Measurements from ENCODE around the gene DIRAS1. TPM values are rescaled to one million over a fixed set of nuclear protein-coding genes. Genes with fewer than 3 reads are reported as not detected.
"Not testable (repeated sequence)": the region's sequence is repeated elsewhere in the genome, so short reads cannot be mapped to it uniquely, and the experiment has no call there.

Gene DIRAS1
- polyA plus RNA-seq, 1 donor, result 3.6 TPM

DNA sequence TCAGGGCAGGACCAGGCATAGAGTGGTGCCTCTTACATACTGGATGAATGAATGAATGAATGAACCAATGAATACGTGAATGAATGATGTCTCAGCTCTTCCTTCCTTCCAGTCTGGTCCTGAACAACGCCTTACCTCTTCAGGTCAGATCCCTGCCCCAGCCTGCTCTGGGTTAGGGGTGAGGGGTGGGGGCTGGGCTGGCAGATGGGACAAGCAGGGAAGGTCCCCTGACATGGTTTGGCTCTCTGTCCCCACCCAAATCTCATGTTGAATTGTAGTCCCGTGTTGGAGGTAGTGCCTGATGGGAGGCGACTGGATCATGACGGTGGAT is 9.3 kb downstream of the DIRAS1 start:
- no peak for DNase-seq

DNA sequence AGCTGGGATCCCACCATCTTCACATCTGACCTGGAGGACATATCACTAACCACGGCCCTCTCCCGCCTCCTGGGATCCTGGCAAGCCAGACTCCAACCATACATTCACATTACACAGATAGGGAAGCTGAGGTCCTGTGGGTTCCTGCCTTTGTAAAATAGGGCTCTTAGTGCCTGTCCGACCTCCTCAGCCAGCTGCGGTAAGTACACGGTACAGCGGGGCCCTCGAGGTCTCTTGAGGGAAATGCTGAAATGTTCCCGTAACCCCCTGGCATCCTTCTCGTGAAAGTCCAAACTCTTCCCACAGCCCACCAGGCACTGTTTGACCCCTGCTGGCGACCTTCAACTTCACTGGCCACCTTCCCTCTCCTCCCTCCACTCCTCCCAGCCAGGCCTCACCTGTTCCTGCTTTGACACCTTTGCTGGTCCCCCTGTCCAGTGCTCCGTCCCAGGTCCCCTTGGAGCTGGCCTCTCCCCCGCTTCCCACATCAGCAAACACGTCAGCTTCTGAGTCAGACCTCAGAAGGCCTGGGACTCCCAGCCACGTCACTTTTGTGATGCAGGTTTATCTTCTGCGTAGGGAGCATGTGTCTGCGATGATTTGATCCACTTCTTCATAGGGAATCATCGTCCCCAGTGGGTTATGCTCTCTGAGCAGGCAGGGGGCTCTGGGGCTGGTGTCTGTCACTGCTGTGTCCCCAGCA is 9.8 kb downstream of the DIRAS1 start:
- no peak for DNase-seq

DNA sequence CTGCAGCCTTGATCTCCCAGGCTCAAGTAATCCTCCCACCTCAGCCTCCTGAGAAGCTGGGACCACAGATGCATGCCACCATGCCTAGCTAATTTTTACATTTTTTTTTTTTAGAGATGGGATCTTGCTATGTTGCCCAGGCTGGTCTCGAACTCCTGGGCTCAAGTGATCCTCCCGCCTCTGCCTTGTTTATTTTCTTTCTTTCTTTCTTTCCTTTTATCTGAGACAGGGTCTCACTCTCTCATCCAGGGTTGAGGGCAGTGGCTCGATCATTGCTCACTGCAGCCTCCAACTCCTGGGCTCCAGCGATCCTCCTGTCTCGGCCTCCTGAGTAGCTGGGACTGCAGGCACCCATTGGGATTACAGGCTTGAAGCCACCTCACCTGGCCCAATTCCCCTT is 14.9 kb downstream of the DIRAS1 start:
- DNase-seq, result no peak

DNA sequence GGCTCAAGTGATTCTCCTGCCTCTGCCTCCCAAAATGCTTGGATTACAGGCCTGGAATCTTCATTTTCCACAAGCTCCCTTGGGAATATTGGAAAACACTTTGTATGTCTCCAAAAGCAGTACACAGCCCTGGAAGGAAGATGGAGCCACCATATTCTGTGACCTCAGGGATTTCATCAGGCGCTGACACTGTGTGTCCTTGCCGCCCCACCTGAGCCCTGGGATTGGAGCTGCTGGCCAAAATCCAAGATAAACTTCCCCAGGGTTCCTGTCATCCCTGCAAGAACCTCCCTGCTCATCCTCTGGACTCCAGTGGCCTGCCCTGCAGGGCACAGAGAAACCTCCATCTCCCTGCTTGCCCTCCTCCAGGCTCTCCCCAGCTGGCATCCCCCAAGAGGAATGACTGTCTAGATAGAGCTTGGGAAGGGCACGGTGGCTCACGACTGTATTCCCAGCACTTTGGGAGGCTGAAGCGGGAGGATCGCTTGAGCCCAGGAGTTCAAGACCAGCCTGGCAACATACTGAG is 17.4 kb downstream of the DIRAS1 start:
- no peak for DNase-seq

DNA sequence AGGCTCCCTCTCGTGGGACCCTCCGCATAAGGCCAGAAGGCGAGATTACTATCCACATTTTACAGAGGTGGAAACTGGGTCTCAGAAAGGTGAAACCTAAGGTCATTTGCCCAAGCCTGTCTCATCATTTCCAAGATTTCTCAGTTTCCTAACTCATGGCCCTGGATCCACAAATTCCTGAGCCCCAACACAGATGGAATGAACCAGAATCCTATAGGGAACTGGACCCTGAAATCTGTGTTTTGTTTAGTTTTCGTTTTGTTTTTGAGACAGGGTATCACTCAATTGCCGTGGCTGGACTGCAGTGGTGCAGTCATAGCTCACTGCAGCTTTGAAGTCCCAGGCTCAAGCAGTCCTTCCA is 18.1 kb downstream of the DIRAS1 start:
- no peak for DNase-seq

DNA sequence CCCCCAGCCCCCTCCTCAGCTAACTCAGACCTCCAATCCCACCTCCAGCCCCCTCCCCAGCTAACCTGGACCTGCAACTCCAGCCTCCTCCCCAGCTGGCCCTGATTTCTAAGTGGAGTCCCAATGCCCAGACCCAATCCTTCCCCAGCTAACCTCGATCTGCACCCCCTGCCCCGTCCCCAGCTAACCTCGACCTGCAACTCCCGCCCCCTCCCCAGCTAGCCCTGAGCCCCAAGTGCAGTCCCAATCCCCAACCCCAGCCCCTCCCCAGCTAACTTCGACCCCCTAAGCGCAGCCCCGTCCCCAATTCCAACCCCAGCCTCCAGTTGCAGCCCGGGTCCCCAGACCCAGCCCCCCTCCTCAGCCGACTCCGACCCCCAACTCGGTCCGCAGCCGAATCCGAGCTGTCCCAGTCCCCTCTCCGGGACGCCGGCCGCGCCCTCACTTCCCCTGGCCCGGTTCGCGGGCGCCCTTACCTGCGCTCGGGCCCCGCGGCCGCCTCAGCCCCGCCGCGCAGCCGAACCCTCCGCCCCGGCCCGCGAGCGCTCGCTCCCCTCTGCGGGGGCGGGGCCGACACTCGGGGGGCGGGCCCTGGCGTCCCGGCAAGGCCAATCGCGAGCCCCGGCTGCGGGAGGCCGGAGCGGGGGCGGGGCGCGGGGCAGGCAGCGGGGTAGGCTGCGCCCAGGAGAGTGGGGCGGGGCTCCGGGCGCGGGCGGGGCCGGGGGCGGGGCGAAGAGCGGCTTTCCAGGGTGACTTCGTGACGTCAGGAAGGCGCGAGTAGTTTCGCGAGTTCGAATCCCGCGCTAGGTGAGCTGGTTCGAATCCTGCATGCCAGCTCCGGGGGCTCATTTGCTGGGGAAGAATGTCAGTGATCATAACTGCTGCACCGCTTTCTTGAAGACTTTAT is 18.7 kb downstream of the DIRAS1 start, which contains the start of gene GNG7:
GNG7 (minus strand) TSS at position 525 of the 907 bp plus-strand sequence. CDS start 182,006 bp downstream, outside the sequence.
- peak; percentile 94 for DNase-seq

DNA sequence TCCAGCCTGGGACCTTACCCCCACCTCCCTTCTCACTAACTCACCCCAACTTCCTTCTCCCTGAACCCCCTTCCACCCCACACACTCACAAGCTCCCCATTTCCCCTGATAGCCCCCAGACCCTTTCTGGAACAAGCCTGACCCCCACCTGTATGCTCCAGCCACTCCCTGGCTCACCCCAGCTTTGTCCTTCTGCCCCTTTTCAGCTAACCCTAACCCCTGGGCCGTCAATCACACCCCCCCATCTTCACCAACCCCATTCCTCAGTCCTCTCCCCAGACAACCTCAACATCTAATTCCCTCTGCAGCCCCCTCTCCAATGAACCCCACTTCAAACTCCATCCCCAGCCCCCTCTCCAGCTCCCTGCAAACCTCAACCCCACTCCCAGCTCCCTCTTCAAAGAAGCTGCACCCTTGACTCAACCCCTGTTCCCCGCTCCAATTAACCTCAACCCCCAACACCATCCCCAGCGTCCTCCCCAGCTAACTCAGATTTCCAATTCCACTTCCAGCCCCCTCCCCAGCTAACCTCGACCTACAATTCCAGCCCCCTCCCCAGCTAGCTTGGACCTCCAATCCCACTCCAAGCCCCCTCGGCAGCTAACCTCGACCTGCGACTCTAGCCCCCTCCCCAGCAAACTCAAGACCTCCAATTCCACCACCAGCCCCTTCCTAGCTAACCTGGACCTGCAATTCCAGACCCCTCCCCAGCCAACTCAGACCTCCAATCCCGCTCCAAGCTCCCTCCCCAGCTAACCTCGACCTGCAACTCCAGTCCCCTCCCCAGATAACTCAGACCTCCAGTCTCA is 19.6 kb downstream of the DIRAS1 start:
- DNase-seq, result no peak

DNA sequence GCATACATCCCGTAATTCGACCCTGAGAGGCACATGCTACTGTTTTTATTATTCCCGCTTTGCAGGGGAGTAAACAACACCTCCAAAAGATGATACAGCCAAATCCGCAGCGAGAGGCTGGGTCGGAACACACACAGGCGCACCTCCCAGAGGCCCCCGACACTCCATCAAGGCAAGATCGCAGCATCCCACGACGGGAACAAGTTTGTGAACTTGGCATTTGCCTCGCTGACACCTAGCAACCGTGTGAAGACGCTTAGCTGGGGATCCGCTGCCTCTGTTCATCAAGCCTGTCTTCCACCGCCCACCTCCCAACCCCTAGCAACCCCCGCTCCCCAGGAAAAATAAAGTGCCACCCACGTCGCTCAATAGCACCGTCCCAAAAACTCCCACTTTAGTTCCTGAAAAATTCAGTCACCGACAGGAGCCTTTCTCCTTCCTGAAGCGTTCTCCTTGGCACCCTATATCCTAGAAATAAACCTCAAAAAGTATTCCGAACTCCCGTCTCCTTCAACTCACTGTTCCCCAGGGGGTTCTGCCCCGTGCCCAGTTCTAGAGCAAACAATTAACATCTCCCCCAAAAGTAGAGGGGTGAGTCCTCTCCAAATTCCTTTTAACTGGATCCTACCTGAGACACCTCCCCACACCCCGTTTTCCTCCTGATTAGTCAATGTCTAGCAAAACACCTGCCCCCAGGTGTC is 20.4 kb downstream of the DIRAS1 start:
- no peak for DNase-seq

DNA sequence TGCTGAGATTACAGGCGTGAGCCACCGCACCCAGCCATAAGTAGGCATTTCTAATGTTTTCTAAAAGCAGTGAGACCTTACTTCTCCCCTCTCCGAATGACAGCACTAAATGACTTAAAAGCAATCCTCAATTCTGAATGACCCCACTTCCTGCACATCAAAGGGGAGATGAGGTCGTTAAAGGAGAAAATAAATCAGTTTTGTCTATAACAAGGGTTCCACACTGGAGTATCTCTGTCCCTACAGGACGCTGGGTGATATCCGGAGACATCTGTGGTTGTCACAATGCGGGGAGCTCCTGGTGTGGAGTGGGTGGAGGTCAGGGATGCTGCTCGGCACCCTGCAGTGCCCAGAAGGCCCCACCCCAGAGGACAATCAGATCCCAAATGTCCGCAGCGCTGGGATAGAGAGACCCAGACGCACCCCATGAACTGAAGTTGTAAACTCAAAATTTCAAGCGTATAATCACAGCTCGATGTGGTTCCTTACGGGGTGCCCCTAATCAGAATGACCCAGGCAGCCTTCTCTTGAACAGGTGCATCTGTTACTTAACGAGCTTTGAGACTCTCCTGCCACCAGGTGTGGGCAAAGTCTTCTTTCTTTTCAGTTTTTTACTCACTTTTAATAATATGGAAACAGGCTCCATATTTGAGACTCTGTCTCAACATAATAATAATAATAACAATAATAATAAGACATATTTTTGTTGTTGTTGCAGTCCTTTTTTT is 21.6 kb downstream of the DIRAS1 start:
- no peak for DNase-seq

DNA sequence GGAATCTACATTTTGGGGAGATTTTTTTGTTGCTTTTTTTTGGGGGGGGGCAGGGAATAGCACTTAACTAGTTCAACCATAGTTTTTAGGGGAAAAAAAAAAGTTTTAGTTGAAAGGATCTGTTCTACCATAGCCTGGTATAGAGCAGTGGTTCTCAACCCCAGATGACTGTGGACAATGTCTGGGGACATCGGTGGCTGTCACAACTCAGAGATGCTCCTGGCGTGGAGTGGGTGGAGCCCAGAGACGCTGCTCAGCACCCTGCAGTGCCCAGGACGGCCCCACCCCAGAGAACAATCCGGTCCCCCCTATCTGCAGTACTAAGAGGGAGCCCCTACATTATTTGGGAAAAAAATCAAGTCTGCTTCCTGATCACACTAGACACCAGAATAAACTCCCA is 27.0 kb downstream of the DIRAS1 start:
- no peak for DNase-seq

DNA sequence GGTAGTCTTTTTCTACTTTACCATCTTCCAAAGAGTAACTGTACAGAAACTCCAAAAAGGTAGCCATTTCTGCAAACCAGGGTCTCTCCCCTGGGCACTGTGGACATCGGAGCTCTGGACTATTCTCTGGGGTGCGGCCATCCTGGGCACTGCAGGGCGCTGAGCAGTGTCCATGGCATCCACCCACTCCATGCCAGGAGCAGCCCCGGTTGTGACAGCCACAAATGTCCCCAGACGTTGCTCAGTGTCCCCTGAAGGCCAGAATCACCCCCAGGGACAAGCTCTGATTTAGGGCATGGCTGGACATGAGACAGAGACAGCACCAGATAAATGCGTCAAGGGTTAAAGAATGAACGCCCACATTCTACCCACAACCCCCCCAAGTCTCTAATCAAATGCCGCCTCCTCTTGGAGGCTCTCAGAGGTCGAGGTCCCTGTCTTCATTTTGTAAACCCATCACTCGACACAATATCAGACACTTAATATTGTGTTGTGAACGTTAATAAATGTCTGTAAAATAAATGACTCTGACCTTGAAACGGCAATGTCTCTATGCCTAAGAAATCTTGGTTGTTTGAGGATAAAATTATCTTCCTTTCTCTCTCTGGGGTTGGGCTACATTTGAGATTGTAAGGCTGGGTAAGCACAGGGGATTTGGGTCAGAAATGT is 27.5 kb downstream of the DIRAS1 start:
- DNase-seq, result no peak

DNA sequence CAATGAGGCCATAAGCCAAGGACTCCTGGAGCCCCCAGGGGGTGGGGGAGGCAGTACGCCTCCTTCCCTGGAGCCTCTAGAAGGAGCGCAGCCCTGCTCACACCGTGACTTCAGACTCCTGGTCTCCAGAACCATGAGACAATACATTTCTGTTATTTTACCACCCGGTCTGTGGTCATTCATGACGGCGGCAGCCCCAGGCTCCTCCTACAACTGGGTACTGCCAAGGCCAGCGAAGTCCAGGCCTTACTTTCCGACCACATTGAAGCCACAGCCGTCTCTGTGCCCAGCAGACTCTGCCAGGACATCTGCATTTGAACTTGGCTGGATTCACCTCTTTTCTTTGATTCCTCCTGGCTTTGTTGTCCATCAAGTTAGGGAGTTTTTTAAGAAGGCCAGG is 29.2 kb downstream of the DIRAS1 start:
- DNase-seq, result no peak

DNA sequence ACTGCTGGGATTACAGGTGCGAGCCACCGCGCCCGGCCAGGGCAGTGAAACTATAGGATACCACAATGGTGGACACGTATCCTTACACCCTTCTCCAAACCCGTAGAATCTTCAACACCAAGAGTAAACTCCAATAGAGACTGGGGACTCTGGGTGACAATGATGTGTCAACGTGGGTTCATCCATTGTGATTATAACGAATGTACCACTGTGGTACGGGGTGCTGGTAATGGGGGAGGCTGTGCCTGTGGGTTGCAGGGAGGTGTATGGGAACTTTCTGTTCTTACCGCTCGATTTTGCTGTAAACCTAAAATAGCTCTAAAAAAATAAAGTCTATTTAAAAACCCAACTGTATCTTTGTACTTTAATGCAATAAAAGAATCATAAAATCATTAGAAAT is 30.3 kb downstream of the DIRAS1 start:
- DNase-seq, result no peak

DNA sequence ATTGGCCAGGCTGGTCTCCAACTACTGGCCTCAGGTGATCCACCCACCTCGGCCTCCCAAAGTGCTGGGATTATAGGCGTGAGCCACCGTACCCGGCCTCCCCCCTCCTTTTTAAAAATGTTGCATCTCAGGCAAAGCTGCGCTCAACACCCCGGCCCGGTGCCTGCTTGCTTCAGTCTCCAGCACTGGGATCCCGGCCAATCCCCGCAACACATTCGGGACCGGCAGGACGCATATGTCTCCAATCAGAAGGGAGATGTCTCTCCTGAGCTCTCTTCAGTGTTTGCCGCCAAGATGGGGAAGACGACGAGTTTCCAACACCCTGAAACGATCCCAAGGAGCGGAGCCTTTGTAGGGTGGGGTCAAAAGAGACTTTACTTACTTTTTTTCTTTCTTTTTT is 34.8 kb downstream of the DIRAS1 start:
- DNase-seq, result no peak

DNA sequence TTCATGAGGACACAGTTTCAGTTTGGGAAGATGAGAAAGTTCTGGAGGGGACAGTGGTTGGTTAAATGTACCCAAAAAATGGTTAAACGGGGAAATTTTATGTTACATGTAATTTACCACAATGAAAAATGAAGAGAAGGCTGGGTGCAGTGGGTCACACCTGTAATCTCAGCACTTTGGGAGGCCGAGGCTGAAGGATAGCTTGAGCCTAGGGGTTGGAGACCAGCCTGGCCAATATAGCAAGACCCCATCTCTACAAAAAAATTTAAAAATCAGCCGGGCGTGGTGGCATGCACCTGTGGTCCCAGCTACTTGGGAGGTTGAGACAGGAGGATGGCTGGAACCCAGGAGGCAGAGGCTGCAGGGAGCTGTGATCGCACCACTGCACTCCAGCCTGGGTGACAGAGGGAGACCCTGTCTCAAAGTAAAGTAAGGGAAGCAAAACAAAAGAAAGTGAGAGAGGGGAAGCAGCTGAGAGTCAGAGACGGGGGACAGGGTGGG is 35.9 kb downstream of the DIRAS1 start:
- DNase-seq, result no peak

DNA sequence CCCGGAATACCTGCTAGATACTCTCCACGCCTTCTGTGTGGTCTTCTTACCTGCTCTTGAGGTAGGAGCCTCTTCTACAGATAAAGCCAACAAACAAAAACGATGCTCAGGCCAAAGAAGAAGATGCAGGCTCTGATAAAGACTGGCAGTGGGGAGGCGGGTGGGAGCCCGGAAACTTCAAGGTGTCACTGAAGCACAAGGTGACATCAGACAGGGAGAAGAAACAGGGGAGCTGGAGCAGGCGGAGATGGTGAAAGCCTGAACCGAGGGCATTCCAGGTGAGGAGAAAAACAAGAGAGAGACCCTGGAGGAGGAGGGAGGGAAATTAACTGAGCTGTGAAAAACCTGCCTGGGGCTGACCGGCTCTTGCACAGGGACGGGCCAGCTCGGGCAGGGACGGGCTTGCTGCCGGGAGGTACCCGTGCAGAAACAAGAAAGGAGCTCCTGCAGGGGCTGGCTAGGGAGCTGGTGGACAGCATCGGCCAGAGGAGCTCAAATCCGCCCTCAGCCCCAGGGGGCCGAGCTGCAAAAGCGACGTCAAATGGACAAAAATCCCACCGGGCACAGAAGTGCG is 37.7 kb downstream of the DIRAS1 start:
- DNase-seq, result no peak

DNA sequence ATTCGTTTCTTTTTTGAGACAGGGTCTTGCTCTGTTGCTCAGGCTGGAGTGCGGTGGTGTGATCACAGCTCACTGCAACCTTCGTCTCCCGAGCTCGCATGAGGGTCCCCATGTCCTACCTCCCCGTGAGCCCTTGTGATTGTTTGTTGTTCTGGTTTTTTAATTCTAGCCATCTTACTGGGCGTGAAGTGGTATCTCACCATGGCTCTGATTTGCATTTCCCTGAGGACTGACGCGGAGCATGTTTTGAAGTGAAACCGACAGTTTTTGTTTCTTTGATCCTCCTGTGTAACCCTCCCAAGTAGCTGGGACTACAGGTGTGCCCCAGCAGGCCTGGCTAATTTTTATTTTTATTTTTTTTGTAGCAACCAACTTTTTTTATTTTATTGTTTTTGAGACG is 40.4 kb downstream of the DIRAS1 start:
- no peak for DNase-seq

DNA sequence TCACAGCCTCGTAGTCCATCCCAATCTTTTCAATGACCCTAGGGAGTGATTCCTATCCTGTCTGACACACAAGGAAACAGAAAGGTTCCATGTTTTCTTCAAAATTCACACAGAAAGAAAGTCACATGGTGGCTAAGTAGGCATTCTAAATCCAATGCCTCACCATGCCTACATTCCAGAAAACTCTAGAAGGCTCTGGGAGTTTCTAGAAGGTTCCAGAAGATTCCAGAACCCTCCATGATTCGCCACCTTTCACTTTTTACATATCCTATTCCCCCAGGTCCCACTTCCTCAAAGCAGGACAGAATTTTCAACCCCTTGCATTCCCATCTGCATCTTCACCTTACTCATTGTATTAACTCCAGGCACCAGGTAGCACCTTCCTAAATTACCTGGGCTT is 41.7 kb downstream of the DIRAS1 start:
- no peak for DNase-seq

DNA sequence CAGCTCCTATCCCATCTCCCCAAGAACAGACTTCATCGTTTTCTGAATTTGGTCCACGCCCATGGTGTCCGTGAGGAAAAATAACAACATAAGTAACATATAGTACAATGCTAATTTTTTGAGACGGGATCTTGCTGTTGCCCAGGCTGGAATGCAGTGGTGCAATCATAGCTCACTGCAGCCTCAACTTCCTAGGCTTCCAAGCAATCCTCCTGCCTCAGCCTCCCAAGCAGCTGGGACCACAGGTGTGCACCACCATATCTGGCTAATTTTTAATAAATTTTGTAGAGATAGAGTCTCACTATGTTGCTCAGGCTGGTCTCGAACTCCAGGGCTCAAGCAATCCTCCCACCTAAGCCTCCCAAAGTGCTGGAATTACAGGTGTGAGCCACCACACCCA is 42.2 kb downstream of the DIRAS1 start:
- DNase-seq, result not testable (repeated sequence)

DNA sequence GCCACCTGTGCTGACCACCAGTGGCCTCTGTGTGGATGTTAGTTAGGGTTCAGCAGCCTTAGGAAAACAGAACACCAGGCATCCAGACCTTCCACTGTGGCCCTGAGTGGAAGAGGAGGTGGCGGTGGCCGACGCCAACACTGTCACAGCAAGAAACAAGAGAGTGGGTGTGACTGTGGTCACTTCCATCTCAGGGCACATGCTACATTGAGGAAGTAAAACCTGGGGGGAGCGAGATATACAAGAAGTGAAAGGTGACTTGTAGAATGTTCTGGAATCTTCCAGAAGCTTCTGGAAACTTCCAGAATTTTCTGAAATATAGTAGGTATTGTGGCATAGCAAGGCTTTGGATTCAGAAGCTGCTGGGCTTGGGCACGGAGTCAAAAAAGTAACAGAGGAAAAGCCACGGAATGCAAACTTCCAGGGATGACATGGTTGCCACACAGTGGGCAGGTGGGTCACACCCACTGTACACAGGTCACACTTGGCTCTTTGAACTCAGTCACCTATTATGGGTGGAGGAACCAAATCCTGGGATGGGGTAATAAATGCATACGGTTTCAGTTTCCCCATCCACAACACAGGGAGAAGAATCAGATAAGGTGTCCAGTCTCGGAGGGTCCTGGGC is 43.0 kb downstream of the DIRAS1 start:
- DNase-seq, result no peak

All from left kidney (tissue), 2 donors.